HG02588 (cell line): ENCODE measurements around the gene MAEL.

Experiments
- ATAC-seq: cut with Tn5 transposase; IDR thresholded peaks from one replicate; pipeline ENCODE4 v1.9.1; 2021; ENCODE audit warnings: mild to moderate bottlenecking, moderate library complexity; ENCODE audit not compliant: unreplicated experiment

MAEL gene

GRCh38 chr1:166988974-166989515 lies at the start of gene MAEL:
TSS of gene MAEL (plus strand) at chr1:166989280. CDS start at chr1:166989353, 73 bp downstream.
- no peak for ATAC-seq

- no peak for ATAC-seq
Measured at GRCh38 chr1:166939741-166940375, 49.2 kb upstream of the MAEL start.

GRCh38 chr1:166944186-166944967 lies 44.7 kb upstream of the MAEL start:
- ATAC-seq = no peak

GRCh38 chr1:166947398-166948043 lies 41.6 kb upstream of the MAEL start:
- no peak for ATAC-seq

- ATAC-seq = no peak
Measured at GRCh38 chr1:166948856-166949350, 40.2 kb upstream of the MAEL start.

GRCh38 chr1:166950156-166950555 lies 38.9 kb upstream of the MAEL start:
- ATAC-seq = no peak

- no peak for ATAC-seq
Measured at GRCh38 chr1:166951050-166951449, 38.0 kb upstream of the MAEL start.

GRCh38 chr1:166952002-166952746 lies 36.9 kb upstream of the MAEL start:
- no peak for ATAC-seq

- no peak for ATAC-seq
Measured at GRCh38 chr1:166953491-166953890, 35.6 kb upstream of the MAEL start.

- ATAC-seq = no peak
Measured at GRCh38 chr1:166956057-166956850, 32.8 kb upstream of the MAEL start.

- no peak for ATAC-seq
Measured at GRCh38 chr1:166956872-166957271, 32.2 kb upstream of the MAEL start.

- ATAC-seq = no peak
Measured at GRCh38 chr1:166960858-166961474, 28.1 kb upstream of the MAEL start.

GRCh38 chr1:166969074-166969677 lies 19.9 kb upstream of the MAEL start:
- ATAC-seq = peak; percentile 73

GRCh38 chr1:166971252-166971651 lies 17.8 kb upstream of the MAEL start:
- ATAC-seq = no peak

- no peak for ATAC-seq
Measured at GRCh38 chr1:166972193-166972592, 16.9 kb upstream of the MAEL start.

- no peak for ATAC-seq
Measured at GRCh38 chr1:166972826-166973225, 16.3 kb upstream of the MAEL start.

GRCh38 chr1:166974647-166975345 lies 14.3 kb upstream of the MAEL start:
- peak; percentile 3 for ATAC-seq

GRCh38 chr1:166975361-166976129 lies 13.5 kb upstream of the MAEL start, which contains the start of gene ILDR2:
TSS of gene ILDR2 (minus strand) at chr1:166975540. CDS start at chr1:166975268, 272 bp downstream.
- peak; percentile 72 for ATAC-seq
